NB4 (cell line): ENCODE data around the gene CDC27.
A peak's percentile ranks its signal among the peaks of the same experiment; 100 is the strongest.
"Not testable (repeated sequence)": the region's sequence is repeated elsewhere in the genome, so short reads cannot be mapped to it uniquely, and the experiment has no call there.

Experiments
- DNase-seq: peaks from one replicate; pipeline ENCODE4 v3.0.0; 2010; ENCODE audit warnings: low read depth
- H3K4me3 ChIP-seq: one replicate; pipeline ENCODE4 v1.5.1; 2011; ENCODE audit warnings: mild to moderate bottlenecking, low read depth, low read length, moderate library complexity
- MYC ChIP-seq: IDR thresholded peaks from 2 replicates; pipeline ENCODE4 v1.6.1; 2011; ENCODE audit warnings: low read depth, low read length
- POLR2A ChIP-seq: IDR thresholded peaks from 2 replicates; pipeline ENCODE4 v1.6.1; 2011; ENCODE audit warnings: mild to moderate bottlenecking; ENCODE audit not compliant: insufficient read length; ENCODE audit errors: extremely low read depth
- TF ChIP-seq, protein P1 (sequence below): IDR thresholded peaks from 2 replicates; pipeline ENCODE4 v1.6.1; 2011; ENCODE audit warnings: low read depth, low read length
- TF ChIP-seq, protein P2 (sequence below): IDR thresholded peaks from one replicate; pipeline ENCODE4 v1.5.1; 2012; ENCODE audit warnings: low read depth, low read length

CDC27 gene

GRCh38 chr17:47229535-47230443 lies 40.7 kb upstream of the CDC27 start:
- peak; percentile 91 for DNase-seq
- TF ChIP-seq, protein P1, sequence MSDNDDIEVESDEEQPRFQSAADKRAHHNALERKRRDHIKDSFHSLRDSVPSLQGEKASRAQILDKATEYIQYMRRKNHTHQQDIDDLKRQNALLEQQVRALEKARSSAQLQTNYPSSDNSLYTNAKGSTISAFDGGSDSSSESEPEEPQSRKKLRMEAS, result peak; percentile 84
- peak; percentile 76 for TF ChIP-seq MYC
- TF ChIP-seq, protein P2, sequence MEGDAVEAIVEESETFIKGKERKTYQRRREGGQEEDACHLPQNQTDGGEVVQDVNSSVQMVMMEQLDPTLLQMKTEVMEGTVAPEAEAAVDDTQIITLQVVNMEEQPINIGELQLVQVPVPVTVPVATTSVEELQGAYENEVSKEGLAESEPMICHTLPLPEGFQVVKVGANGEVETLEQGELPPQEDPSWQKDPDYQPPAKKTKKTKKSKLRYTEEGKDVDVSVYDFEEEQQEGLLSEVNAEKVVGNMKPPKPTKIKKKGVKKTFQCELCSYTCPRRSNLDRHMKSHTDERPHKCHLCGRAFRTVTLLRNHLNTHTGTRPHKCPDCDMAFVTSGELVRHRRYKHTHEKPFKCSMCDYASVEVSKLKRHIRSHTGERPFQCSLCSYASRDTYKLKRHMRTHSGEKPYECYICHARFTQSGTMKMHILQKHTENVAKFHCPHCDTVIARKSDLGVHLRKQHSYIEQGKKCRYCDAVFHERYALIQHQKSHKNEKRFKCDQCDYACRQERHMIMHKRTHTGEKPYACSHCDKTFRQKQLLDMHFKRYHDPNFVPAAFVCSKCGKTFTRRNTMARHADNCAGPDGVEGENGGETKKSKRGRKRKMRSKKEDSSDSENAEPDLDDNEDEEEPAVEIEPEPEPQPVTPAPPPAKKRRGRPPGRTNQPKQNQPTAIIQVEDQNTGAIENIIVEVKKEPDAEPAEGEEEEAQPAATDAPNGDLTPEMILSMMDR, result peak; percentile 95
- no peak for TF ChIP-seq POLR2A
- H3K4me3 ChIP-seq, result peak overlapping the region; percentile 50

DNA sequence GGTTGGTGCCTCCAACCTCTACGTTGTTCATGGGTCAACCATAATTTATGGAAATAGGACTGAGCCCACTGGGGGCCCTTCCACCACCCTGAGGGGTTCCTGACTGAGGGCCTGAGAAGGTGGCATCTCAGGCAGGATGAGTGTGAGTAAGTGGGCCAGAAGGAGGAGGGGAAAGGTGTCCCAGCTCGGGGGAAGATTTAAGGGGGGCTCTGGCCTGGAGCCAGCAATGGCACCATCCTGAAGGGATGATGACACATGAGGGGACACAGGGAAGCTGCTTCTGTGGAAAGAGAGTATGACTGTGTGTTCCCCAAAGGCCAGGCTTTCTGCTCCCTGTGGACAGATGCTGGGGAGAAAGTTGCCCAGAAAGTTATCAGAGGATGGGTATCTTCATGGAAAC lies 38.8 kb upstream of the CDC27 start:
- TF ChIP-seq, protein P2, result no peak
- TF ChIP-seq POLR2A (no peak), MYC (no peak)
- TF ChIP-seq, protein P1, result no peak
- no peak overlapping the region for H3K4me3 ChIP-seq
- DNase-seq, result no peak

DNA sequence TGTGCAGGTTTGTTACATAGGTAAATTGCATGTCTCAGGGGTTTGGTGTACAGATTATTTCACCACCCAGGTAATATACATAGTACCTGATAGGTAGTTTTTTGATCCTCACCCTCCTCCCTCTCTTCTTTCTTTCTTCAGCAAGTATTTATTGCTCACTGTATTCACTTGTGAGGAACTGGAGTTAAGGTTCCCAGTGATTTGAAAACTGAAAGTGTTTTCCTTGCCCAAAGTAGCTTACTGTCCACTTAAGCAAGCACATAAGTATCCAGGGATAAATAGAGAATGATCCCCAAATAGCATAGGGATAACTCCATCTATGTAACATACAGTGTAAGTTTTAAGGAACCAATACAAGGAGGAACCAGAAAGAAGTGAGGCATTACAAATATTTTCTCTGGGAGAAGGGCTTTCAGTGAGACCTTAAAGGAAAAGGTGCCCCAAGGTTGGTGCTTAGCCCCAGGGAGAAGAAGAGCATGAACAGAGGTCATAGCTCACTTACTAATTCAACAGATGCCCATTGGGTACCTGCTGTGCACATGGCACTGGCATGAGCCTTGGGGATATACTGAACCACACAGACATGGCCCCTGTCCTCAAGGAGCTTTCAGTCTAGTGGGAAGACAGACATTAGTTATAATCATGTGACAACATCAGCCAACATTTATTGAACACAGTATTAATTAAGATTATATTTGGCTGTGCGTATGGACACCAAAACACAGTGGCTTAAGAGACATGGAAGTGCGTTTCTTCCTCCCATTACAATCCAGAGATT lies 37.0 kb upstream of the CDC27 start:
- DNase-seq, result no peak
- no peak for TF ChIP-seq POLR2A
- TF ChIP-seq, protein P1, result no peak
- TF ChIP-seq MYC, result no peak
- TF ChIP-seq, protein P2, result no peak
- no peak overlapping the region for H3K4me3 ChIP-seq

- TF ChIP-seq, protein P1, result no peak
- TF ChIP-seq POLR2A (no peak), MYC (no peak)
- TF ChIP-seq, protein P2, result no peak
- H3K4me3 ChIP-seq, result no peak overlapping the region
- no peak for DNase-seq
These were observed 36.4 kb upstream of the CDC27 start for GRCh38 chr17:47225436-47225858.

DNA sequence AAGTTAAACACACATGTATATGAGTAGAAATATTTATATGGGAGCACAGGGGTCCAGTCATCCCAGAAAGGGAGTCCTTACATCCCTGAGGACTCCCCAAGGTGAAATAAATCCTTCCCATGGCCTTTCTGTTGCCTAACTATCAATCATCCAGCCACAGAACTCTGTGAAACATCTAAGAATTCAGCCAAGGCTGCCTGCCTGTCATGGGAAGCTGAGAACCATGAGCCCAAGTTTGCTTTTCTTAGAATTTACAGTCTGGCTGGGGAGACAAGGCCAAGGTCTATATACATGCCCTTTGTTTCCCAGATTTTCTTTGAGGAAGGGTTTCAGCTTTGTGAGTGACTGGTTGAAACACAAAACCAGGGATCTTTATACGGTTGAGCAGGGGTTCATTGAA lies 35.9 kb upstream of the CDC27 start:
- no peak overlapping the region for H3K4me3 ChIP-seq
- TF ChIP-seq MYC, result no peak
- TF ChIP-seq, protein P1, result no peak
- TF ChIP-seq, protein P2, result no peak
- no peak for TF ChIP-seq POLR2A
- no peak for DNase-seq

- DNase-seq, H3K4me3 ChIP-seq: not testable (repeated sequence)
These were observed 35.0 kb upstream of the CDC27 start for GRCh38 chr17:47224077-47224476.
